Skin of body (tissue), 2 donors: ENCODE results near the gene STARD7. TPM values are rescaled to one million over a fixed set of nuclear protein-coding genes. Genes with fewer than 3 reads are reported as not detected.

Source experiments
- DNase-seq: peaks from one replicate; lab custom pipeline; 2025; lab: John Stamatoyannopoulos, UW
- total RNA-seq: library from RNA; depleted of rRNA; stranded (reverse); fragments of >200 nt; gene quantifications from one replicate; pipeline ENCODE4 v1.2.3, GENCODE V29; 2014

The STARD7 gene
- total RNA-seq, 1 donor from 2014 or later = 76.2 TPM

DNA sequence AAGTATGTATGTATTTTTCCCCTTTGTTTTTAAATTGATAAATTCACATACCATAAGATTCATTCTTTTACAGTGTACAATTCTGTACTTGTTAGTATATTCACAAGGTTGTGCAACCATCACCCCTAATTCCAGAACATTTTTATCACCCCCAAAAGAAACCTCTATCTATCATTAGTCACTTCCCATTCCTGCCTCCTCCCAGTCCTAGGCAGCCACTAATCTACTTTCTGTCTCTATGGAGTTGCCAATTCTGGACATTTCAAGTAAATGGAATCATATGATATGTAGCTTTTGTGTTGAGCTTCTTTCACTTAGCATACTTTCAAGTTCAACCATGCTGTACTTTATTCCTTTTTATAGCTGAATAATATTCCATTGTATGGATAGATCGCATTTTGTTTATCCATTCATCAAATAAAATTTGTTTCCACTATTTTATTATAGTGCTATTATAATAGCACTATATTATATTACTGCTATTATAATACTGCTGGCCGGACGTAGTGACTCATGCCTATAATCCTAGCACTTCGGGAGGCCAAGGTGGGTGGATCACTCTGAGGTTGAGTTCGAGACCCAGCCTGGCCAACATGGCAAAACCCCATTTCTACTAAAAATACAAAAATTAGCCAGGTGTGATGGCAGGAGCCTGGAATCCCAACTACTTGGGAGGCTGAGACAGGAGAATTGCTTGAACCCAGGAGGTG, 10.9 kb downstream of the STARD7 start:
- no peak for DNase-seq

DNA sequence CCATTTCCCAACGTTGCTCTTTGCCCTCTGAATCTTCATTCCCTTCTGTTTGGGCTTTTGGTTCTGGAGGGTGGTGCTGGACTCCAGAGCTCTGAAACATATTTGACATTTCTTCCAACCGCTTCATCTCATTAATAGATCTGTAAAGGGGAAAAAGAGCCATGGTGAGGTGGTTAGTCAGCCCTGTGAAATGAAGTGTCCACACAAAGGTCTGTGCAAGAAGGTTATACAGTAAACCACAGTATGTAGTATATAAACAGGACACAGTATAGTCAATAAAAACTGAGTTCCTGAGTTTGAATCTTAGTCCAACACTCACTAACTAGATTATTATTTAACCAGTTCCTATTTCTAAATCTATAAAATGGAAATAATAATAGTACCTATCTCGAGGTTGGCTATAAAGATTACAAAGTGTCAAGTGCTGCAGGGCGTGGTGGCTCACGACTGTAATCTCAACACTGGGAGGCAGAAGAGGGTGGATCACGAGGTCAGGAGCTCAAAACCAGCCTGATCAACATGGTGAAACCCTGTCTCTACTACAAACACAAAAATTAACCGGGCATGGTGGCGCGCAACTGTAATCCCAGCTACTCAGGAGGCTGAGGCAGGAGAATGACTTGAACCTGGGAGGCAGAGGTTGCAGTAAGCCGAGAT, 13.1 kb downstream of the STARD7 start:
- no peak for DNase-seq

DNA sequence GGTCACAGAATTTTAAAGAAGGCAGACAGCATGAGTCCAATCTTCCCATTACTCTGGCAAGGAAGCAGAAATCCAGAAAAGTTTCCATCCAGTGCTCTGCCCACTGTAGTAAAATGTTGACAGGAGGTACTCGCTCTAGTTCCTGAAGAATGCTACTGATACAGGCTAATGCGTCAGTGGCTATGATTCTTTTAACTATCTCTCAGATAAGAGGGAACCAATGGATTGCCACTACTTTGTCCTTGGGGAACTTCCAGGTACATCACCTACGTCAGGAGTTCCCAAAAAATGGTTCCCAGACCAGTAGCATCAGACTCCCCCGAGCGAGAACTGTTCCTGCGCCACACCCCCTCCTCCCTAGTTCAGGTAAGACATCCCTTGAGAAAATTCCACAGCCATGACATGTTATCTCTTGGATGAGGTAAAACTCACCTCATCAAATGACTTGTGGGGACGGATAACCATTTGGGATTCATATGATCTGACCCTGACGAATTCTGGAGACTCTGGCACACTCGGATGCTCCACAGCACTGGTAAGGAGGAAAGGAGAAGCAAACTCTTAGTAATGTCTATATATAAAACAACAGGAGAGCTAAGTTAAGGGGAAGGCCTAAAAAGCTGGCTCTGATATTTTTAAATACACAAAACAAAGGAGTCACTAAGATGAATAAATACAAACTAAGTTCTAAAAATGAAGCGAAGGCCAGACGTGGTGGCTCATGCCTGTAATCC, 16.5 kb downstream of the STARD7 start:
- DNase-seq = no peak

DNA sequence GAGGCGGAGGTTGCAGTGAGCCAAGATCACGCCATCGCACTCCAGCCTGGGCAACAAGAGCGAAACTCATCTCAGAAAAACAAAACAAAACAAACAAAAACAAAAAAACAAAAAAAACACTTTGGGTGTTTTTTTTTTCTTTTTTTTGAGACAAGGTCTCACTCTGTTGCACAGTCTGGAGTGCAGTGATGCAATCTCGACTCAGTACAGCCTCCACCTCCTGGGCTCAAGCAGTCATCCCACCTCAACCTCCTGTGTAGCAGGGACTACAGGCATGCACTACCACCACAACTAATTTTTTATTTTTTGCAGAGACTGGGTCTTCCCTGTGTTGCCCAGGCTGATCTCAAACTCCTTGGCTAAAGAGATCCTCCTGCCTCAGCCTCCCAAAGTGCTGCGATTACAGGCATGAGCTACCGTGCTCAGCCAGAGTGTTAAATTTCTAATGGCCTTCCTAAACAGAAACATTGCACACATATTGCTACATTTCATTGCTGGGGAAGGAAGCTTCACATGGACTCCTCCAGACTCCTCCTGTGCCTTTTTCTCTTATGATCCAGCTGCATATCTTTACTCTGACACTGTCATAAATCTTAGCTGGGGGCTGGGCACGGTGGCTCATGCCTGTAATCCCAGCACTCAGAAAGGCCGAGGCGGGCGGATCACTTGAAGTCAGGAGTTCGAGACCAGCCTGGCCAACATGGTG, 19.7 kb downstream of the STARD7 start:
- no peak for DNase-seq

DNA sequence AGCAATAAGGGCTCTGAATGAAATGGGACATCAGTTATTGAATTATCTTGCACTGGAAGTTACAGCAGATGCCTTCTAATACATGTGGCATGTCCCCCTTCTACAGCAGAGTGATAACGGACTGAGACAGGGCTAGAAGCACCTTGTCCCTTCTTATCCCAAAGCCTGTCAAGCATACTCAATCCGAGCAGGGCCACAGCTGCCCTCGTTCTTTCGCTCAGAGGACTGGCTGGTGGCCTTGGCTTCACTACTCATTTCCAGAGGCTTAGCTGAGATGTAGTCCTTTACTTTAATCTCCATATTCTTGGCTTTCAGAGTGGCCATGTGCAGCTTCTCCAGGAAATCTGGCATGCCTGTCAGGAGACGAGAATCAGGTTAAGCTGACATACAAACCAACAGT, 22.1 kb downstream of the STARD7 start:
- DNase-seq = no peak

DNA sequence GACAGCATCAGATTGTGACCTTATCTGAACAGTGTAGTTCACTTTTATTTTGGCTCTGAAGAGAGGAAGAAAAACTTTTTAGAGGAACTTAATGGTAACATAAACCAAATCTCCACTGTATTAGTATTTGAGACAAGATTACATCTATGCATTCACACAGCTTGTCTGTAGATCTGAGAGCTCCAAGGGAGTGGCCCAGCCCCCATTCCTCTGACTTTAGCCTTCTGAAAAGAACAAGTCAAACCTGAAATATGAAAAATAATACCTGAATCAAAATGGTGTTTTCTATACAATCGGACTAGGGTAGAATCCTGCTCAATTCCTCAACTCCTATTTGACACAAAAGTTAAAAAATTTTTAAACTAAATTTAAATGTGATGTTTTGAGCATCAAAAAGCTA, 23.1 kb downstream of the STARD7 start:
- DNase-seq = no peak

DNA sequence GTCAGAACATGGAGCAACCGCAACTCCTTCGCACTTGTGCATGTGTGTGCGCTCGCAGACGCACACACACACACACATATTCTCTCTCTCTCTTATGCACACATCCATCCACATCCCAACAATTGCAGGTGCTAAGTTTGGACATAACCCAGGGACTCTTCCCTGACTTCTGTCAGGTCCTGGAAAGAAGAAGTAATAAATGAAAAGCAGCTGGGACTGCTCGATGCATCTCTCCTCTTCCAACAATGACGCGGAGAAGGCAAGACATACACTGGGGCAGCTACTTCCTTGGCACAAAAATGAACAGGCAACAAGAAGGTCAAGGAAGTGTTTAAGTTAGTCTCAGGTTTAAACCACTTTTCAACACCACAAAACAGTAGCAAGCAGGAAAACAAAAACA, 23.6 kb downstream of the STARD7 start:
- DNase-seq = no peak

DNA sequence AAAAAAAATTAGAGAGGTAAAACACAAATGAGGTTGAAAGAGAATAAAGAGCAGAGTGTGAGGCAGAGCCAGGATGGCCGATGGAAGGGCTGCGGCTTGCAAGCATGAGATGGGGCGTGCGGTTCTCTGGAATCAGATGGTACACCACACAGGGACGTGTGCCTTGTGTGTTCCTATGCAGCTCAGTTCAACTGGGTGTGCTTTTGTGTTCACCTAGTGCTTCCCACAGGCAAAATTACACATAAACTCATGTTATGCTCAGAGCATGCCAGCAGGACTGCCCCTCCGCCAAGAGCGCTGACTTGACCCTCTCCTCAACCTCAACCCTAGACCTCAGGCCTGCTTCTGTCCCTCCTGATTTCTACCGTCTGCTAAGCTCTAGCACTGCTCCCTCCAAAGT, 24.4 kb downstream of the STARD7 start:
- no peak for DNase-seq

DNA sequence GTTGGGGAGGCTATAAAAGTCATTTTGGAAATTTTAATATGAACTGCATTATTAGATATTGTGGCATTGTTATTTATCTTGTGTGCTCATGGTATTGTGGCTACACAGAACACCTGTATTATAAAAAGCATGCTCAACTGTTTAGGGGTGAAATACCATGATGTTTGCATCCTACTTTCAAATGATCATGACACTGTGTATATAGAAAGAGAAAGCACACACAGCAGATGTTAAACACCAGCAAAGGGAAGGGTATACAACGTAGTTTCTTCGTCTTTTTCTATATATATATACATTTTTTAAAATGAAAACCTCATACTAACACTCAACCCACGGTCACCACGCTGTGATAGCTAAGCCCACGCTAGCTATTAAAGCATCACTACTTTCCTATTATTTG, 27.1 kb downstream of the STARD7 start:
- DNase-seq = no peak

DNA sequence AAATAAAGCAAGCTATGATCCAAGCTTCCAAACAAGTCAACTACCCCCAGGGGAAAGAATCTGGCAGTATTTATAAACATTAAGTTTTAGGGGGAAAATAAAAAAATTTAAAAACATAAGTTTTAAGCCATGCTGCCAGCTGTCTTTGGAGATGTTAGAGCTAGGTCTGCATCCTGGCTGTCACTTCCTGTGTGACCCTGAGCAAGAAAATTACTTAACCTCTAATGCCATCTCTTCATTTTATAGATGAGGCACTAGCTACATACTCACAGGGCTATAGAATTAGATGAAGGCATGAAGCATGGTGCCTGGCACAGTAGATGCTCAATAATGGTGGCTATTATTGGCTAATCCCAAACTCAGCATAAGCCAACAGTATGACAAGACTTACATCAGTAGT, 28.1 kb downstream of the STARD7 start:
- no peak for DNase-seq

DNA sequence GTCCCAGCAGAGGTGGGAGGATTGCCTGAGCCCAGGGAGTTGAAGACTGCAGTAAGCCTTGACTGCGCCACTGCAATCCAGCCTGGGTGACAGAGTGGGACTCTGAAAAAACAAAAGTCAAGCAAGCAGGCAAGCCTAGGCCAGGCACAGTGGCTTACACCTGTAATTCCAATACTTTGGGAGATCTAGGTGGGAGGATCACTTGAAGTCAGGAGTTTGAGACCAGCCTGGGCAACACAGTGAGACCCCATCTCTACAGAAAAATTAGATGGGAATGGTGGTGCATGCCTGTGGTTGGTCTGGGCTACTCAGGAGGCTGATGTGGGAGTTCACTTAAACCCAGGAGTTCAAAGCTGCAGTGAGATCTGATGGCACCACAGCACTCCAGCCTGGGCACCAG, 28.6 kb downstream of the STARD7 start:
- DNase-seq = no peak

DNA sequence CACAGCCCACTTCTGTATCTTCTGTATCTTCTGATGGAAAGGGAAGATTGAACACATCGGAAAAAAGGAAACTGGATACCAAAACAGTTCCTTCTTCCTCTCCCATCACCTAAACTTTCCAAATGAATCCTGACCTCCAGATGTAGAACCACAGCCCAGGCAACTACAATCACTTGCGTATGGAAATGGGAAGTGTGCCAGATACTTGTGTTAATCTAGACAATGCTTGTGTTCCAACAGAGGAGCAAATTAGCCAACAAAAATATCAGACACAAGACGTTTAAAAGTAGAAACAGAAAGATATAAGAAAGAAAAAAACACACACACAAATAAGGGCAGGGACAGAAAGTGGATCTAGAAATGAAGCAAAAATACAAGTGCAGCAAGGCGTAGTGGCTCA, 32.0 kb downstream of the STARD7 start:
- DNase-seq = no peak

DNA sequence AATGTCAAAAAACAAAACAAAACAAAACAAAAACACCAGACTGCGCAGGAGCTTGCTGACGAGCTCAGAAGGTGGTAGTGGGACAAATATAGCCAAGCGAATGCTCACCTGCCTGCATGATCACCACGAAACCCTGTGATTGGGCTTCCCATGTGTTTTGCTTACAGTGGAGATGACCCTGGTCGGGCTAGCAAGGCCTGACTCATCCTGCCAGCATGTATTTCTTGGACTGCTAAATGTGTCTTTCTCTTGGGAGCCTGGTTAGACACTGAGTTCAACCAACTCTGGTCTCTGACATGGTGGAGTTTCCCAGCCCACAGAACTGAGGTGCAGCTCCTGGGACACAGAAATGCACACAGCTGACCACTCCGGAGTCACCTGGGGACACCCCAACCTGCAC, 32.7 kb downstream of the STARD7 start:
- DNase-seq = no peak

DNA sequence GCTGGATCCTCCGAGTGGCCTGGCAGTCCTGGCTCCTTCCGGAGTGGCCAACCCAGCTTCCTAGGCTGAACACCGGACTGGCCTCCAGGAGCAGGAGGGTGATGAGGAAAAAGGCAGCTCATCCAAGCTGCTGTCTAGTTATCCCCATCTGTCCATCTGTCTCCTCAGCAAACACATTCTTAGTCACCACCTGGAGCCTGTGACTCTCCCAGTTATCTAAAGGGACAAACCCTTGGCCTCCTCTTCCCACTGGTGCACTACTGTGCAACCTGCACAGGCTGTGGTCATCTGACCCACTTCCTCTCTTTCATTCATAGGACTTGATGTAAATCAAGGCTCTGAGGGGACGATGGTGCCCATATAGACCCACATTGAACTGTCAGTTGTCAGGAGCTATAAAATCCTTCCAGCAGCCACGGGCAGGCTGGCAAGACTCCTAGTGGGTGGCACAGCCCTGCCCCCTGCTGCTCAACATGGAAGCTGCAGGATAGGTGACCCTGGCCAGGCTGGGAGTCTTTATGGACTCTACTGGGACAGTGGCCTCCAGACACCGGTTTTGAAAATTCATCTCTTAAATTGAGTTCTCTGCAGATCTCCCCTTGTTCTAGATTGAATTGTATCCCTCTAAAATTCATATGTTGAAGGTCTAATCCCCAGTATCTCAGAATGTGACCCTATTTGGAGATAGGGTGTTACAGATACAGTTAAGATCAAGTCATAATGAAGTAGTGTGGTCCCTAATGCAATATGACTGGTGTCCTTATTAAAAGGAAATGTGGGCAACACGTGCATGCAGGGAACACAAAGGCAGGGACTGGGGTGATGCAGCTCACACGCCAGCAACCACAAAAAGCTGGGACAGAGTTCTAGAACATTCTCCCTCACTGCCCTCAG, 34.1 kb downstream of the STARD7 start:
- DNase-seq = no peak

DNA sequence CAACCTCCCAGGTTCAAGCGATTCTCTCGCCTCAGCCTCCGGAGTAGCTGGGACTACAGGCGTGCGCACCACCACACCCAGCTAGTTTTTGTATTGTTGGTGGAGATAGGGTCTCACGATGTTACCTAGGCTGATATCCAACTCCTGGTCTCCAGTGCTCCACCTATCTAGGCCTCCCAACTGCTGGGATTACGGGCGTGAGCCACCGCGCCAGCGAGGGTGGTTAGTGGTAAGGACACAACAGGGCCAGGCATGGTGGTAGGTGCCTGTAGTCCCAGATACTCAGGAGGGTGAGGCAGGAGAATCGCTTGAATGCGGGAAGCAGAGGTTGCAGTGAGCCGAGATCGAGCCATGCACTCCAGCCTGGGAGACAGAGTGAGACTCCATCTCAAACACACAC, 36.8 kb downstream of the STARD7 start:
- DNase-seq = no peak

DNA sequence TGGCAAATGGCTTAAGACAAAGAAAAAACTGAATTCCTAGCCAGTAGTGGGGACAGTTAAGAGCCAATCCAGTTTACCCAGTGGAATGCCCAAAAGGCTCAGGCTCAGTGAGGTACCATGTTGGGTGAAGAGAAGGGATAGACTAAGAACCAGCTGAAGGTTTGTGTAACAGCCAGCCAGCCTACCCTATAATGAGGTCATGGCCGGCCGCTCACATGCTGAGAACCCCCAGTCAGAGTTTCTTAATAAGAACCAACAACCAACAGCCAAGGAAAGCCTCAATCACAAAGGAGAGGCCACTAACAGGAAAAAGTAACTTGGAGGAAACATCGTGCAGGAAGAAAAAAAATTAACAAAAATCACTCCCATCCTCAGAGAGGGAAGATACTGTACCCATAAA, 38.0 kb downstream of the STARD7 start:
- DNase-seq = no peak

DNA sequence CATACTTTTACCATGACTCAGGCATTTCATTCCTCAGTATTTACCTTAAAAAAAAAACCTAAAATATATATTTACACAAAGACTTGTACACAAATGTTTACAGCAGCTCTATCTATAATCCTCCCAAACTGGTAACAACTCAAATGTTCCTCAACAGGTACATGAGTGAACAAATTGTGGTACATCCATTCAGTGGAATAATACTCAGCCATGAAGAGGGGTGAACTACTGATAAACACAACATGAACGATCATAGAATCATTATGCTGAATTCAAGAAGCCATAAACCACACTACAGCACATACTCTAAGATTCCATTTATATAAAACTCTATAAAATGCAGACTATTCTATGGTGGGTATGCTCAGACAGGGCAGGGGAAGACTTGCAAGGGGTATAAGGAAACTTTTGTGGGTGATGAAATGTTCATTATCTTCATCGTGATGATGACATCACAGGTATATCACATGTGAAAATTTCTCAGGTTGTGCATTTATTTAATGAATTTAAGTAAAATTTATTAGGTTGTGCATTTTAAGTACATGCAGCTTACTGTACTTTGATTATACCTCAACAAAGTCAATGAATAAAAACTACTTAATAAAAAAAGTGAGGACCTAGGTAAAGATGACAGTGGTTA, 38.6 kb downstream of the STARD7 start:
- DNase-seq = no peak

DNA sequence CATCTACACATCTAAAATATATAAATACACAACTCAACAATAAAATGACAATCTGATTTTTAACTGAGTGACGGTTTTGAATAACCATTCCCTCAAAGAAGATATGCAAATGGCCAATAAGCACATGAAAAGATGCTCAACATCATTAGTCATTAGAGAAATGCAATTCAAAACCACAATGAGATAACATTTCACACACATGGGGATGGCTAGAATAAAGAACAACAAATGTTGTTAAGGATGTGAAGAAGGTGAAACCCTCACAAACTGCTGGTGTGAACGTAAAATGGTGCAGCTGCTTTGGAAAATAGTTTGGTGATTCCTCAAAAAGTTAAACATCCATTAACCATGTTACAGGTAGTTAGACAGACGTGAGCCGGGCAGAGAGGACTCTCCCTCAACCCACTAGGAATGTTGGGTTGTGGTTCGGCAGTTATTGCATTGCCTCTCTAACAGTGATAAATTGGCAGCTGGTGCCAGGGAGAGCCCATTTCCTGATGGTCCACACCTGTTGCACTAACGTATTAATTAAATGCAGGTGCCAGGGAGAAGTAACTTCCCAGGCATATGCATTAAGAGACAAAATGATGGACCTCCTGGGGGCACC, 41.1 kb downstream of the STARD7 start:
- DNase-seq = no peak

DNA sequence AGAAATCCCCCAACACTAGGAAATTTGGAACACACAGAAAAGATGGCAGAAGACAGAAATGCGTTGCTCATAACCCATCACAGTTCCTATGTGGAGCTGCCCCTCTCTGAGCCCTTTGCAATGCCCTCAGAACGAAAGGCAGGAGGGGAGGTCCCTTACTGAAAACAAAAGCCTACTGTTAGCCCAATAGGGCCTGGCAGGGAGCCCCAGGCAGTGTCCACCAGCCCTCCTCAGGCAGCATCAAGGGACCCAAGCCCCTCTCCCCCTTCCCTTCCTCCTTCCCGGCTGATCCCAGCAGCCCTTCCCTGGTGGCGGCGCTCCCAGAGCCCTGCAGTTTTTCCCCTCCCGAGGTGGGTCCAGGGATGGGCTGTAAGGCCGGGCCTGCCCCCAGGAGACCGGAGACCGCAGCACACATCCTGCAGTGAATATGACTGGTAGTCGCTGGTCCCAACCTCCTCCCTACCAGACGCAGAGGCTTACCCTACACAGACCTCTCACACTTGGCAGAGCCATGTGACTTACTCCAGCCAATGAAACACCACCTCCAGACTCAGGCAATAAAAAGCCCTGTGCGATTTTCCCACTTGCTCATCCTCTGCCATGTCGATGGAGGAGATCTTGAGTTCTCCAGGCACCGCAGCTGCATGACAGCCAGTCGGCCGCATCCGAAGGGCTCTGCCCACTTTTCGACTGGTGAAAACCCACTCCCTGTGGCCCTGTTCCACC, 44.0 kb downstream of the STARD7 start:
- DNase-seq = no peak
